Thyroid gland (tissue), 4 donors: ENCODE results near the gene CELSR2. TPM values are rescaled to one million over a fixed set of nuclear protein-coding genes. Genes with fewer than 3 reads are reported as not detected.

Experiments used
- DNase-seq, 2 donors: peaks; one replicate each; pipeline ENCODE4 v3.0.0-alpha.2; 2019
- H3K27ac ChIP-seq, 3 donors: fragments of 200-600 bp; sonication (generic); 1 replicate in 2 of 3; 2 replicates in 1 of 3; pipeline ENCODE4 v1.5.1; 2016 to 2019; ENCODE audit warnings: mild to moderate bottlenecking in 1 of 3, moderate library complexity in 1 of 3
- H3K27me3 ChIP-seq: fragments of 200-600 bp; sonication (generic); one replicate; pipeline ENCODE4 v1.5.1; 2019
- H3K36me3 ChIP-seq, 2 donors: fragments of 200-600 bp; sonication (generic); one replicate each; pipeline ENCODE4 v1.5.1; 2016 to 2019
- H3K4me1 ChIP-seq, 2 donors: fragments of 200-600 bp; sonication (generic); one replicate each; pipeline ENCODE4 v1.5.1; 2017 to 2019
- H3K4me3 ChIP-seq, 3 donors: fragments of 200-600 bp; sonication (generic); replicated peaks in 1 of 3; 1 replicate in 2 of 3; 2 replicates in 1 of 3; pipeline ENCODE4 v1.5.1; 2016; ENCODE audit warnings: mild to moderate bottlenecking in 1 of 3
- H3K9me3 ChIP-seq: fragments of 200-600 bp; sonication (generic); one replicate; pipeline ENCODE4 v1.5.1; 2017
- POLR2A ChIP-seq, 2 donors: fragments of 450-650 bp; IDR thresholded peaks; one replicate each; pipeline ENCODE4 v1.6.1; 2017; ENCODE audit warnings: antibody characterized with exemption in 2 of 2, mild to moderate bottlenecking in 2 of 2, moderate library complexity in 1 of 2
- WGBS, 2 donors: methylation state at CpG; one replicate each; pipeline ENCODE4 v1.1.5; 2017; 5-methylcytosine and 5-hydroxymethylcytosine counted together
- intact Hi-C: fragments of 100-400 bp; cut with DNase I; formaldehyde crosslinking; loops from one replicate; pipeline ENCODE4 v1.15.1; 2023
- total RNA-seq, 4 donors: library from RNA; depleted of rRNA; stranded (reverse); fragments of >200 nt; gene quantifications; one replicate each; pipeline ENCODE4 v1.2.3, GENCODE V29; 2016
- TF ChIP-seq, protein P1 (sequence below), 6 experiments: fragments of 200-600 bp in 3 of 6; fragments of 450-650 bp in 3 of 6; sonication (generic) in 3 of 6; IDR thresholded peaks; one replicate each; pipeline ENCODE4 v1.5.1; 2016 to 2019; ENCODE audit warnings: antibody characterized with exemption in 6 of 6, mild to moderate bottlenecking in 2 of 6, inconsistent platforms in 1 of 6, moderate library complexity in 1 of 6

The CELSR2 gene
- total RNA-seq, 4 donors from 2014 or later, result 23.5 to 54.9 (median 47.6) TPM

DNA sequence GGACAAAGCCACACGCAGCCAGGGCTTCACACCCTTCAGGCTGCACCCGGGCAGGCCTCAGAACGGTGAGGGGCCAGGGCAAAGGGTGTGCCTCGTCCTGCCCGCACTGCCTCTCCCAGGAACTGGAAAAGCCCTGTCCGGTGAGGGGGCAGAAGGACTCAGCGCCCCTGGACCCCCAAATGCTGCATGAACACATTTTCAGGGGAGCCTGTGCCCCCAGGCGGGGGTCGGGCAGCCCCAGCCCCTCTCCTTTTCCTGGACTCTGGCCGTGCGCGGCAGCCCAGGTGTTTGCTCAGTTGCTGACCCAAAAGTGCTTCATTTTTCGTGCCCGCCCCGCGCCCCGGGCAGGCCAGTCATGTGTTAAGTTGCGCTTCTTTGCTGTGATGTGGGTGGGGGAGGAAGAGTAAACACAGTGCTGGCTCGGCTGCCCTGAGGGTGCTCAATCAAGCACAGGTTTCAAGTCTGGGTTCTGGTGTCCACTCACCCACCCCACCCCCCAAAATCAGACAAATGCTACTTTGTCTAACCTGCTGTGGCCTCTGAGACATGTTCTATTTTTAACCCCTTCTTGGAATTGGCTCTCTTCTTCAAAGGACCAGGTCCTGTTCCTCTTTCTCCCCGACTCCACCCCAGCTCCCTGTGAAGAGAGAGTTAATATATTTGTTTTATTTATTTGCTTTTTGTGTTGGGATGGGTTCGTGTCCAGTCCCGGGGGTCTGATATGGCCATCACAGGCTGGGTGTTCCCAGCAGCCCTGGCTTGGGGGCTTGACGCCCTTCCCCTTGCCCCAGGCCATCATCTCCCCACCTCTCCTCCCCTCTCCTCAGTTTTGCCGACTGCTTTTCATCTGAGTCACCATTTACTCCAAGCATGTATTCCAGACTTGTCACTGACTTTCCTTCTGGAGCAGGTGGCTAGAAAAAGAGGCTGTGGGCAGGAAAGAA is 25.5 kb downstream of the CELSR2 start:
- intact Hi-C loops, result no loop called here
- H3K36me3 ChIP-seq, result peaks cover 4 to 9% of the 10 kb centered on the region in 2 donors
- peak in 1 of 2 donors; percentile 65 for TF ChIP-seq POLR2A (IDR thresholded peaks at IDR 0.05)
- TF ChIP-seq, protein P1, sequence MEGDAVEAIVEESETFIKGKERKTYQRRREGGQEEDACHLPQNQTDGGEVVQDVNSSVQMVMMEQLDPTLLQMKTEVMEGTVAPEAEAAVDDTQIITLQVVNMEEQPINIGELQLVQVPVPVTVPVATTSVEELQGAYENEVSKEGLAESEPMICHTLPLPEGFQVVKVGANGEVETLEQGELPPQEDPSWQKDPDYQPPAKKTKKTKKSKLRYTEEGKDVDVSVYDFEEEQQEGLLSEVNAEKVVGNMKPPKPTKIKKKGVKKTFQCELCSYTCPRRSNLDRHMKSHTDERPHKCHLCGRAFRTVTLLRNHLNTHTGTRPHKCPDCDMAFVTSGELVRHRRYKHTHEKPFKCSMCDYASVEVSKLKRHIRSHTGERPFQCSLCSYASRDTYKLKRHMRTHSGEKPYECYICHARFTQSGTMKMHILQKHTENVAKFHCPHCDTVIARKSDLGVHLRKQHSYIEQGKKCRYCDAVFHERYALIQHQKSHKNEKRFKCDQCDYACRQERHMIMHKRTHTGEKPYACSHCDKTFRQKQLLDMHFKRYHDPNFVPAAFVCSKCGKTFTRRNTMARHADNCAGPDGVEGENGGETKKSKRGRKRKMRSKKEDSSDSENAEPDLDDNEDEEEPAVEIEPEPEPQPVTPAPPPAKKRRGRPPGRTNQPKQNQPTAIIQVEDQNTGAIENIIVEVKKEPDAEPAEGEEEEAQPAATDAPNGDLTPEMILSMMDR (IDR thresholded peaks at IDR 0.05), result peak in 1 of 6 experiments; percentile 8
- WGBS, 2 donors, result 29 to 40% methylated on average over 12 to 15 of the region's 24 CpGs
- no peaks in the 10 kb centered on the region for H3K9me3 ChIP-seq
- H3K27me3 ChIP-seq, result no peaks in the 10 kb centered on the region
- peak; percentile 92 to 94 for DNase-seq
- H3K27ac ChIP-seq, result peak overlapping the region; percentile 80 to 96 (median 94)
- H3K4me1 ChIP-seq, result peaks cover 40 to 45% of the 10 kb centered on the region in 2 donors
- no peak overlapping the region for H3K4me3 ChIP-seq

DNA sequence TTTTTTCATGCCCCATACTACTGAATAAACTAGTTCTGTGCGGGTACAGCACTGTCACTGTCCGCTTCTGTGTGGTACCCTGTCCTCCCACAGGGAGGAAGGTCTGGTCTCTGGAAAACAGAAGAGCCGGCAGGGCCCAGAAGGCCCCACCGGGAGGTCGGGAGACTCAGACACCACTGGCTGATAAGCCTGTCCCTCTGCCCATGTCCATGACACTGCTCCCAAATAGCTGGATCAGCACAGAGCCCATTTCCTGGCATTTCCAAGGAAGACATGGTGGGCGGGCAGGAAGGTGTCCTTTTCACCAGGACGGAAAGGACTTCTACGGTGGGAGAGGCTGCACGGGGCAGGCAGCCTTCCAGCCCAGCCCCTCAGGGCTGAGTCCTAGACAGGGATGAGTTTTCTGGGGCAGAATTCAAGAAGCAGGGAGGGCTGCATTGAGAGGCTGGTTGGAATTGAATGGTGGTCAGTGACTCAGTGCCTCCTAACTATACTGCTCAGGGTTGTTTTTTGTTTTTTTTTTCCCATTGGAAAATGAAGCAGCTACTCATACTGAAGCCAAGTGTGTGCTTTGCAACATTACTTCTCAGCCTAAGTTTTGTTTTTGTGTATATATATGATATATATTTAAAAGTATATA is 26.5 kb downstream of the CELSR2 start:
- H3K4me3 ChIP-seq, result no peak overlapping the region
- H3K4me1 ChIP-seq, result peaks cover 40 to 45% of the 10 kb centered on the region in 2 donors
- 62 to 70% methylated on average over 9 of the region's 9 CpGs for WGBS, 2 donors
- H3K9me3 ChIP-seq, result no peaks in the 10 kb centered on the region
- H3K27ac ChIP-seq, result peak overlapping the region; percentile 67 to 96 (median 94)
- no peak for DNase-seq
- peaks cover 0 to 6% of the 10 kb centered on the region in 2 donors for H3K36me3 ChIP-seq
- intact Hi-C loops, result no loop called here
- H3K27me3 ChIP-seq, result no peaks in the 10 kb centered on the region
- TF ChIP-seq, protein P1 (IDR thresholded peaks at IDR 0.05), result no peak
- no peak for TF ChIP-seq POLR2A (IDR thresholded peaks at IDR 0.05)

DNA sequence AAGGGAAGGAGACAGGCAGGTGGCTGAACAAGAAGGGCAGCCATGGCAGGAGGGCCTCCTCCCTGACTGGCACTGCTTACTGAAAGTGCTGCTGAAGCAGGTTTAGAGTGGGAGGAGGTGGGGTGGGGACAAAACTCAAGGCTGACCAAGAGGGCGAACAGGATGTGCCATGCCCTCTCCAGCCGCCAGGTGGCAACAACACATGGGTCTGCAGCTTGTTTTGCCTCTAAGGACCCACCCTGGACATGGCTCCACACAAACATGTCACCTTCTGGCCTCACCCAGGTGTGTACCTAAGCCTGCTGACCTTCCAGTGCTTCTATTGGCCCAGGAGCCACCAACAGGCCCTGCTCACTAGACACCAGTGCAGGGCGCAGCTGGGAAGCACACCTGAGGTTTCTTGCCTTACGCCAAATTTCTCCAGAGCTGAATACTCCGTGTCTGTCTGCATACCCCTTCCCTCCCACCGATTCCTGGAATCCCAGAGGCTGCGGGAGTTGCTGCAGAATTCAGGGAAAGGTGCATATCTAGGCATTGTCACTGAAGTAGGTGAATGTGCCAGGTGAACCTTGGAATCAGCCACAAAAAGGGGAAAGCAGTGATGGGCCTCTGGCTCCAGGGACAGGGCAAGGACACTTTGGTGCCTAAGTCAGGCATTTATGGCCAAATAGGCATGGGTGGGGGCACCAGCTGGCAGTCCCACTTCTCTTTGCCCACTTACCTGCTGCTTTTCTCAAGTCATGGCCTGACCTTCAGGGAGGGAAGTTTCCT is 28.3 kb downstream of the CELSR2 start:
- intact Hi-C loops, result no loop called here
- TF ChIP-seq, protein P1 (IDR thresholded peaks at IDR 0.05), result peak; percentile 66 to 97 (median 90)
- peak in 1 of 2 donors; percentile 65 for TF ChIP-seq POLR2A (IDR thresholded peaks at IDR 0.05)
- no peaks in the 10 kb centered on the region for H3K27me3 ChIP-seq
- peak overlapping the region; percentile 67 to 96 (median 94) for H3K27ac ChIP-seq
- H3K36me3 ChIP-seq, result no peaks in the 10 kb centered on the region
- no peak overlapping the region for H3K4me3 ChIP-seq
- H3K9me3 ChIP-seq, result no peaks in the 10 kb centered on the region
- WGBS, 2 donors, result 63 to 69% methylated on average over 7 of the region's 7 CpGs
- DNase-seq, result peak; percentile 94 to 95
- H3K4me1 ChIP-seq, result peaks cover 46 to 57% of the 10 kb centered on the region in 2 donors

DNA sequence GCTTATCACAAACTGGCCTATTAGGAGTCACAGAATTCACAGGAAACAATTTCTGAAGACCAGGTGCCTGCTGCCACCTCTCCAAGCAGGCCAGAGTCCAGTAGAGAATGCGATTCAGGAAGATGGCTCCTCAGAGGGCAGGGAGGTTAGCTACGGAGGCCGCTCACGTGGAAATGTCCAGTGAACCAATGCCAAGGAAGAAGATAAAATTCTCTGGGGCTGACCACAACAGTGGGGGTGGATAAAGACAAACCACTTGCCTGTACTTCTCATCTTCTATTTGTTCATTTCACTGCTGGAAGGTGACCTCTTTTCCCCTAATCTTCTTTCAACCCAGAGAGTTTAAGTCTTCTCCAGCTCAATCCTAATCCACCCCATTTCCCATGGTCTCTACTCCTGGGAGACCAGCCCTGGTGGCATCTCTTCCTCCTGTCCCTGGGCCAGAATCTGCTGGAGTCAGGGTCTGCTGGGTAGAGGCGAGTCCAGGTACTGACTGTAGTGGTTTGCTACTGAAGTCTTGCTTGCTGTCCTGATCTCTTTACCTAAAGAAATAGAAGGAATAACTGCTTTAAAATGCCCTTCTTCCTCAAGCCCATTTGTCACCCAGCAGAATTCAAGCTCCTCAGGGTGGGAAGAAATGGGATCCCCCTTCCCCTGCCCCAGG is 30.4 kb downstream of the CELSR2 start:
- H3K27me3 ChIP-seq, result no peaks in the 10 kb centered on the region
- no peak overlapping the region for H3K27ac ChIP-seq
- peaks cover 39 to 52% of the 10 kb centered on the region in 2 donors for H3K4me1 ChIP-seq
- H3K4me3 ChIP-seq, result no peak overlapping the region
- no peaks in the 10 kb centered on the region for H3K9me3 ChIP-seq
- TF ChIP-seq, protein P1 (IDR thresholded peaks at IDR 0.05), result no peak
- TF ChIP-seq POLR2A (IDR thresholded peaks at IDR 0.05), result no peak
- intact Hi-C loops, result loop anchor here (5.0 kb wide), 1 partner anchor 118 kb away; the partner anchor contains the start of gene SORT1
- 90 to 91% methylated on average over 5 of the region's 5 CpGs for WGBS, 2 donors
- no peak for DNase-seq
- no peaks in the 10 kb centered on the region for H3K36me3 ChIP-seq
